SH-SY5Y (cell line): ENCODE measurements around the gene COL15A1.

Experiments
- GATA2 ChIP-seq: IDR thresholded peaks from 2 replicates; pipeline ENCODE4 v1.6.1; 2011; ENCODE audit warnings: mild to moderate bottlenecking, low read depth, low read length
- GATA3 ChIP-seq: IDR thresholded peaks from 2 replicates; pipeline ENCODE4 v1.6.1; 2011; ENCODE audit warnings: low read depth, mild to moderate bottlenecking, low read length, moderate library complexity

Gene COL15A1

GRCh38 chr9:99054581-99054980 is 110.9 kb downstream of the COL15A1 start:
- TF ChIP-seq GATA3: no peak
- no peak for TF ChIP-seq GATA2

- no peak for TF ChIP-seq GATA3
- TF ChIP-seq GATA2: no peak
Measured at GRCh38 chr9:99055384-99055783, 111.7 kb downstream of the COL15A1 start.

GRCh38 chr9:99056186-99056585 is 112.5 kb downstream of the COL15A1 start:
- TF ChIP-seq GATA2: no peak
- TF ChIP-seq GATA3: no peak

- TF ChIP-seq GATA3 (no peak), GATA2 (no peak)
Measured at GRCh38 chr9:99056886-99057664, 113.4 kb downstream of the COL15A1 start.

- no peak for TF ChIP-seq GATA2
- no peak for TF ChIP-seq GATA3
Measured at GRCh38 chr9:99057665-99058625, 114.2 kb downstream of the COL15A1 start.

- no peak for TF ChIP-seq GATA2
Measured at GRCh38 chr9:99058964-99059921, 115.5 kb downstream of the COL15A1 start.

- no peak for TF ChIP-seq GATA2
- no peak for TF ChIP-seq GATA3
Measured at GRCh38 chr9:99060621-99061020, 116.9 kb downstream of the COL15A1 start.

- TF ChIP-seq GATA2: no peak
Measured at GRCh38 chr9:99062549-99062948, 118.8 kb downstream of the COL15A1 start.

- TF ChIP-seq GATA2: no peak
- TF ChIP-seq GATA3: no peak
Measured at GRCh38 chr9:99063522-99063921, 119.8 kb downstream of the COL15A1 start.

- TF ChIP-seq GATA2 (no peak), GATA3 (no peak)
Measured at GRCh38 chr9:99066571-99066970, 122.9 kb downstream of the COL15A1 start.

- TF ChIP-seq GATA2: no peak
- no peak for TF ChIP-seq GATA3
Measured at GRCh38 chr9:99069075-99069474, 125.4 kb downstream of the COL15A1 start.

GRCh38 chr9:99069546-99069945 is 125.8 kb downstream of the COL15A1 start:
- TF ChIP-seq GATA2: no peak
- TF ChIP-seq GATA3: no peak

GRCh38 chr9:99070681-99071080 is 127.0 kb downstream of the COL15A1 start:
- TF ChIP-seq GATA3 (no peak), GATA2 (no peak)
